GM21526 (cell line): ENCODE data around the gene ZNF880.
A peak's percentile ranks its signal among the peaks of the same experiment; 100 is the strongest.
"Not testable (repeated sequence)": the region's sequence is repeated elsewhere in the genome, so short reads cannot be mapped to it uniquely, and the experiment has no call there.

Experiments used
- ATAC-seq: cut with Tn5 transposase; IDR thresholded peaks from one replicate; pipeline ENCODE4 v1.9.1; 2021; ENCODE audit warnings: moderate library complexity; ENCODE audit not compliant: unreplicated experiment, low FRiP score

ZNF880 gene

DNA sequence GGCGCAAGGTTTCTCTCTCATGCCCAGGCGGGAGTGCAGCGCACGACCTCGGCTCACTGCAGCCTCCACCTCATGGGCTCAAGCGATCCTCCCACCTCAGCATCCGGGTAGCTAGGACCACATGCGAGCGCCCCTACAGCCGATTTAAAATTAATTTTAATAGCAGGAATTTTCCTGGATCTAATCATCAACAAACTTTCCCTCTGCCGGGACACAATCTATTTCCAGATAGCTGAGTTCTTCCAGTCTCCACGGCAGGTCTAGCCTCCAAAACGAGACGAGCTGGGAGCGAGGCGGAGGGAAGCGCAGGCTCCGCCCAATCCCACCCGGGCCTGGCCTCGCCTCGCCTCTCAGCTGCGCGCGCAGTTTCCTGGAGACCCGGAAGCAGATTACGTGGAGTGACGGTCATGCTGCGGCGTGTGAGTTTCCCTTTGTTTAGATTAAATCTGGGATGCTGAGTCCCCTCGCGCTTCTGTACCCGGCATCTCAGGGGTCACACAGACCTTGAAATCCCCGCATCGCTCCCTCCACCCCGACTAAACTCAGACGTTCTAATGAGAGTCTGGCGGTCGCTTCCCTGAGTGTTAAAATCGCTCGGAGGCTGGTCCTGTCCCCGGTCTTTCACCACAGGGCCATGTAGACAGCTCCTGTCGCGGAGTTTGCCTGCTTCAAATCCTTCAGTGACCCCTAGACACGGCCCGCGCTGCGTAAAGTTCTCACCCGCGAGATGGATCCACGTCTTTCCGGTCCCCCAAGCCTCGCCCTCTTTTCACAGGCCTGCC, at the start of gene ZNF880:
Gene ZNF880 (plus strand): TSS at position 365 of the 782 bp plus-strand sequence. CDS start 43 bp downstream, at position 408.
- ATAC-seq = peak; percentile 65

- no peak for ATAC-seq
Observed at GRCh38 chr19:52322429-52322828, 47.3 kb upstream of the ZNF880 start.

- no peak for ATAC-seq
Observed at GRCh38 chr19:52331757-52332156, 38.0 kb upstream of the ZNF880 start.

GRCh38 chr19:52335768-52336116, 34.0 kb upstream of the ZNF880 start:
- ATAC-seq = no peak

- no peak for ATAC-seq
Observed at GRCh38 chr19:52336117-52336790, 33.5 kb upstream of the ZNF880 start, which contains the start of gene ZNF610. ZNF610 (plus strand) TSS chr19:52336243; CDS start chr19:52349173, 12,930 bp downstream.

DNA sequence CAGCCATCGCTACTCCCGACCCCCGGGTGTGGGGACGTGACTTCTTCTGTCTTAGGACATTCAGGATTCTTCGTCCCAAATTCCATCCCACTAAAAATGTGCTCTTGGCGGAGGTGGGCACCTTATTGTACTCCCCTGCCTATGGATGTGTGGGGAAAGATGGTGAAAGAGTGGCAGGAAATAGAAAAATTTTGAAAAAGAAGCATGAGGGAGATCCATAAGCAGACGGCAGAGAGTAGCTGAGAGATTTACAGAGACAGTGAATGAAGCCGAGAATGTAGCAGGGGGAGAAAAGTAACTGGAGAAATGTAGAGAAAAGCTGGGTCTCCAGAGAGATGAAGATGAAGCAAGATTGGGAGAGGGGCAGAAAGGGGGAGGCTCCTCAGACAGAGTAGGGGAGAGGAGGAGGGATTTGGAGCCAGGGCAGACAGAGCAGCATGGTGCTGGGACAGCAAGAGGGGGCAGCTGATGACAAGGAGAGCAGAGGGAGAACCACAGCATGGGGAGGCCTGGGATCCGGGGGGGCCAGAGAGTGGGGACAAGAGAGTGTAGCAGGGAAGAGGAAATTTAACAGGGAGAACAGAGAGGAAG, 32.8 kb upstream of the ZNF880 start:
- ATAC-seq = no peak

- ATAC-seq = not testable (repeated sequence)
Observed at GRCh38 chr19:52339022-52339421, 30.7 kb upstream of the ZNF880 start.

GRCh38 chr19:52343548-52343947, 26.2 kb upstream of the ZNF880 start:
- no peak for ATAC-seq

DNA sequence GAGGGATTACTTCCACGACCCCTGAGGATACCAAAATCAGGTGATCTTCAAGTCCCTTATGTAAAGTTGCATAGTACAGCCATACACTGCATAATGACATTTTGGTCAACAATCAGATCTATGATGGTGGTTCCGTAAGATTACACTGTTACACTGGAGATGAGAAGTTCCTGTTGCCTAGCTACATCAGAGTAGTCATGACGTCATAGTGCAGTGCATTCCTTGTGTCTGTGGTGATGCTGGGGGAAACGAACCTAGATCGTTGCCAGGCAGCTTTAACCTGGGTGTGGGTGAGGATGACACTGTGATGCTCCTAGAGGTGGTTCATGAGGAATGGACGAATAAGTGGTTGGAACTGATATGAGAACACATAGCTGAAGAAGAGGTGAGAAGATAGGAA, 24.6 kb upstream of the ZNF880 start:
- ATAC-seq = no peak

GRCh38 chr19:52351512-52351911, 18.2 kb upstream of the ZNF880 start:
- ATAC-seq = no peak

DNA sequence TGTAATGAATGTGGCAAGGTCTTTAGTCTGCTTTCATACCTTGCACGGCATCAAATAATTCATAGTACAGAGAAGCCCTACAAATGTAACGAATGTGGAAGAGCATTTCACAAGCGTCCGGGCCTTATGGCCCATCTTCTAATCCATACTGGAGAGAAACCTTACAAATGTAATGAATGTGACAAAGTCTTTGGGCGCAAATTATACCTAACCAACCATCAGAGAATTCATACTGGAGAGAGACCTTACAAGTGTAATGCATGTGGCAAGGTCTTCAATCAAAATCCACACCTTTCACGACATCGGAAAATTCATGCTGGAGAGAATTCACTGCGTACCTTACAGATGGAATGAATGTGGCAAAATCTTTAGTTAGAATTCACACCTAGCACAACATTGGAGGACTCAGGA, 3.3 kb upstream of the ZNF880 start:
- ATAC-seq = no peak

- ATAC-seq = no peak
Observed at GRCh38 chr19:52370341-52370710, 603 bp downstream of the ZNF880 start.

DNA sequence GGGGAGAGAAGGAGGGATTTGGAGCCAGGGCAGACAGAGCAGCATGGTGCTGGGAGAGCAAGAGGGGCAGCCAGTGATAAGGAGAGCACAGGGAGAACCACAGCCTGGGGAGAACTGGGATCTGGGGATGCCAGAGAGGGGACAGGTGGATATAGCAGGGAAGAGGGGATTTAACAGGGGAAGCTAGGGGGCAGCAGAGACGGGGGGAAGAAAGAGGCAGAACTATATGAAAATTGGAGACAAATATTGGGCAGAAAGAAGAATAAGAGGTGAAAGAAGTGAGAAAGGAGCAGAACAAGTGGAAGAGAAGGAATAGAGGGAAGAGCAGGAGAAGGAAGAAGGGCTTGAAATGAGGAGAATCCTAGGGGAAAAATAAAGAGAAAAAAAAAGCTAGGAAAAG, 21.4 kb downstream of the ZNF880 start:
- no peak for ATAC-seq

DNA sequence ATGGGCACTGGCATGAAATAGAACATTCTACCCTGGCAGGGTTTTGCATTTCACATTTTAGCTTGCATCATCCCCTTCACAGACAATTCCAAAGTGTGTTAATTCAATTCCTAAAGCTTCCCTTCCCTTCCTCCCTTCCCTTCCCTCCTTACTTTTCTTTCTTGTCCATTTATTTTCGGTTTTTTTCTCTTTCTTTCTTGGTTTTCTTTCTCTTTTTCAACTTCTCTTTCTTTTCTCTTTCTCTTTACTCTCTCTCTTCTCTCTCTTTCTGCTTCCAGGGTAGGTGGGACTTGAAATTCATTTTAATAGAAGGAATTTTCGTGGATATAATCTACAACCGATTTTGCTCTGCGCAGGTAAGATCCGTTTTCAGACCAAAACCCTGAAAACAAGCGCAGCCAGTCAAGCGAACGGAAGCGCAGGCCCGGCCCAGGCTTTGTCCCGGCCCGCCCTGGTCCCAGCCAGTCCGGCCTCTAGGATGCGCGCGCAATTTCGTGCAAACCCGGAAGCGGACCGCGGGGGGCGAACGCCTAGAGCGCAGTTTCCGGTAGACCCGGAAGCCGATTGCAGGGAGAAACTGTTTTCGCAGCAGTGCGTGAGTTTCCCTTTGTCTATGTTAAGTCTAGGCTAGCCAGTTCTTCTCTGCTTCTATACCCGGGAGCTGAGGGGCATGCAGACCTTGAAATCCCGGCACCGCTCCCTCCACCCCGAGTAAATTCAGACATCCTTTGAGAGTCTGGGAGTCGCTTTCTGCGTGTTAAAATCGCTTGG, 27.8 kb downstream of the ZNF880 start, which contains the start of gene ZNF528:
Gene ZNF528 (plus strand): TSS at position 540 of the 771 bp plus-strand sequence. CDS start 4,165 bp downstream, outside the sequence.
- ATAC-seq = no peak

DNA sequence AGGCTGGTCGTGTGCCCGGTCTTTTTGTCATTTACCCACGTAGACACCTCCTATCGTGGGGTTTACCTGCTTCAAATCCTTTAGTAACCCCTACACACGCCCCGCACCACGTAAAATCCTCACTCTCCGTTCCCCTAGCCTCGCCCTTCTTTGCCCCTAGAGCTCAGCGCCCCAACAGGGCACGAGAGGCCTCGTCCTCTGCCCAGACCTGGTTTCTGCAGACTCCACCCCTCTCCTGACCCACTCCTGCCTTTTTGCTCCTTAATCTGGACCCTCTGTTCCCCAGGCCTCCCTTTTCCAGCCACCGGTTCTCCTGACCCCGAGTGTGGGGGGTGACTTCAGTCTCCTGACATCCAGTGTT, 28.3 kb downstream of the ZNF880 start:
- no peak for ATAC-seq

GRCh38 chr19:52410276-52410675, 40.6 kb downstream of the ZNF880 start:
- ATAC-seq = no peak

DNA sequence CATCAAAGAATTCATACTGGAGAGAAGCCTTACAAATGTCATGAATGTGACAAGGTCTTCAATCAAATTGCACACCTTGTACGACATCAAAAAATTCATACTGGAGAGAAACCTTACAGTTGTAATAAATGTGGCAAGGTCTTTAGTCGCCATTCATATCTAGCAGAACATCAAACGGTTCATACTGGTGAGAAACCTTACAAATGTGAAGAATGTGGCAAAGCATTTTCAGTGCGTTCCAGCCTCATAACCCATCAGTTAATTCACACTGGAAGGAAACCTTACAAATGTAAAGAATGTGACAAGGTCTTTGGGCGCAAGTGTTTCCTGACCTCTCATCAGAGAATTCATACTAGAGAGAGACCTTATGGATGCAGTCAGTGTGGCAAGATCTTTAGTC, 46.0 kb downstream of the ZNF880 start:
- no peak for ATAC-seq

GRCh38 chr19:52428937-52429336, 59.2 kb downstream of the ZNF880 start, which contains the start of gene ZNF534:
ZNF534 (plus strand) TSS chr19:52429148; CDS start chr19:52431475, 2,327 bp downstream.
- ATAC-seq = no peak
